ENCODE measurements around the gene RIPPLY3.

GRCh38 chr21:37057614-37058013 is 51.1 kb downstream of the RIPPLY3 start:
- no peak for TF ChIP-seq CTCF (conservative IDR thresholded peaks at IDR 0.05)
- no peak for TF ChIP-seq ZFX (IDR thresholded peaks at IDR 0.05)

Measured in C4-2B (cell line).